ENCODE data around the gene CPT1A.

- TF ChIP-seq EZH2 (IDR thresholded peaks at IDR 0.05; ENCODE audit: insufficient read depth, poor library complexity, severe bottlenecking), result no peak
- TF ChIP-seq EZH2phosphoT487 (IDR thresholded peaks at IDR 0.05; ENCODE audit: insufficient read depth, low read depth), result no peak
Measured at GRCh38 chr11:68878022-68878421, 36.3 kb upstream of the CPT1A start.
